Measurements from ENCODE around the gene CEP41.

Gene CEP41

DNA sequence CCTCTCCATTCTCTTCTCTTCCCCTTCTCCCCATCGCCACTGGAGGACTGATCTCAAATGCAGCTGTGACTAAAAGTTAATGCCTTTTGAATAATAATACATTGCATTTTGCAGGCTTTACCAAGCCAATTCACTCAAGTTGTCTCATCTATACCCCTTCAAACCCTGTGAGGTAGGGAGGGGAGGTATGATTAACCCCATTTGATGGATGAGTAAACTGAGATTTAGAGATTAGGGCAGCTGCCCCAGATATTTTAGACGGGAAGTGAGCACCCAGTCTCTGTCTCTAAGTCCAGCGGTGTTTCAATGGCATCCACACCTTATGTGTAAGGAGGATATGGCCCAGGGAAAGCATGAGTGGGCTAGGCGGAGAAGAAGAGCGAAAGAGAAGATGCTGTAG, 95.1 kb downstream of the CEP41 start:
- no peak overlapping the region for H3K27ac ChIP-seq (ENCODE audit: low read depth, low read length, poor library complexity, severe bottlenecking)
- H4K20me1 ChIP-seq (ENCODE audit: insufficient read depth, low read length): no peaks in the 10 kb centered on the region
- no peaks in the 10 kb centered on the region; the same call in 1 of the 2 replicates for H3K9me3 ChIP-seq (ENCODE audit: low read length)
- H3K4me3 ChIP-seq (ENCODE audit: low read depth, low read length, poor library complexity, severe bottlenecking): no peak overlapping the region
- H3K4me2 ChIP-seq (ENCODE audit: low read length): no peak overlapping the region
- H3K9me2 ChIP-seq (ENCODE audit: low read depth, low read length): no peaks in the 10 kb centered on the region
- H3K9ac ChIP-seq (ENCODE audit: low read length): no peak overlapping the region
- H2AFZ ChIP-seq (ENCODE audit: low read length): no peak overlapping the region
- H3K36me3 ChIP-seq (ENCODE audit: insufficient read depth, low read length): no peaks in the 10 kb centered on the region; the same call in 1 of the 2 replicates
- H3F3A ChIP-seq (ENCODE audit: insufficient read depth, low read length): no peaks in the 10 kb centered on the region
- no peaks in the 10 kb centered on the region for H3K79me2 ChIP-seq (ENCODE audit: insufficient read depth, low read length)
- H3K27me3 ChIP-seq (ENCODE audit: insufficient read depth, low read length): no peaks in the 10 kb centered on the region
- TF ChIP-seq, protein P1, sequence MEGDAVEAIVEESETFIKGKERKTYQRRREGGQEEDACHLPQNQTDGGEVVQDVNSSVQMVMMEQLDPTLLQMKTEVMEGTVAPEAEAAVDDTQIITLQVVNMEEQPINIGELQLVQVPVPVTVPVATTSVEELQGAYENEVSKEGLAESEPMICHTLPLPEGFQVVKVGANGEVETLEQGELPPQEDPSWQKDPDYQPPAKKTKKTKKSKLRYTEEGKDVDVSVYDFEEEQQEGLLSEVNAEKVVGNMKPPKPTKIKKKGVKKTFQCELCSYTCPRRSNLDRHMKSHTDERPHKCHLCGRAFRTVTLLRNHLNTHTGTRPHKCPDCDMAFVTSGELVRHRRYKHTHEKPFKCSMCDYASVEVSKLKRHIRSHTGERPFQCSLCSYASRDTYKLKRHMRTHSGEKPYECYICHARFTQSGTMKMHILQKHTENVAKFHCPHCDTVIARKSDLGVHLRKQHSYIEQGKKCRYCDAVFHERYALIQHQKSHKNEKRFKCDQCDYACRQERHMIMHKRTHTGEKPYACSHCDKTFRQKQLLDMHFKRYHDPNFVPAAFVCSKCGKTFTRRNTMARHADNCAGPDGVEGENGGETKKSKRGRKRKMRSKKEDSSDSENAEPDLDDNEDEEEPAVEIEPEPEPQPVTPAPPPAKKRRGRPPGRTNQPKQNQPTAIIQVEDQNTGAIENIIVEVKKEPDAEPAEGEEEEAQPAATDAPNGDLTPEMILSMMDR (IDR thresholded peaks at IDR 0.05; ENCODE audit: low read length): no peak
- no peak for TF ChIP-seq EZH2 (IDR thresholded peaks at IDR 0.05; ENCODE audit: borderline replicate concordance, low read length)
- H3K4me1 ChIP-seq (ENCODE audit: insufficient read depth, low read length, severe bottlenecking): peaks cover 11% of the 10 kb centered on the region

DNA sequence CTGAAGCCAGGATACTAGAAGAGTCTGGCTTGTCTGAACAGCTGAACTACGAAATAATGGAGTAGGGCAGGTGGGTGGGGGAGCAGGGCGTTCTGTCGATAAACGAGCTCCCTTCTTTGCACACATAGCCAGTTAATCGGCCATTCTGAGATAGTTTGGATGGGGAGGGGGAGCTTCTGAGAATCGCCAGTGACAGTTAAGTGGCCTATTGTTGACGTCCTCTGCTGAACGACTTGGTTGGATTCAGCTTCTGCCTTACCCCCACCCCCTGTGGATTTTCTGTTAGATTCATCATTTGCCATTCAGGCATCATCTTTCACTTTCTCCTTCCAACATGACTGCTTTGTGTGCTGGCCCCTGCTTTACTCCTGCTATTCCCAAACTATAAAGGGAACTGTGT, 95.7 kb downstream of the CEP41 start:
- Histone ChIP-seq H3K4me2 (ENCODE audit: low read length) (no peak overlapping the region), H3K27me3 (ENCODE audit: insufficient read depth, low read length) (no peaks in the 10 kb centered on the region), H3K9me2 (ENCODE audit: low read depth, low read length) (no peaks in the 10 kb centered on the region), H4K20me1 (ENCODE audit: insufficient read depth, low read length) (no peaks in the 10 kb centered on the region), H3K4me3 (ENCODE audit: low read depth, low read length, poor library complexity, severe bottlenecking) (no peak overlapping the region), H3K27ac (ENCODE audit: low read depth, low read length, poor library complexity, severe bottlenecking) (no peak overlapping the region), H3K79me2 (ENCODE audit: insufficient read depth, low read length) (no peaks in the 10 kb centered on the region), H2AFZ (ENCODE audit: low read length) (no peak overlapping the region), H3K4me1 (ENCODE audit: insufficient read depth, low read length, severe bottlenecking) (peaks cover 5% of the 10 kb centered on the region), H3F3A (ENCODE audit: insufficient read depth, low read length) (no peaks in the 10 kb centered on the region), H3K36me3 (ENCODE audit: insufficient read depth, low read length) (no peaks in the 10 kb centered on the region; the same call in 1 of the 2 replicates), H3K9ac (ENCODE audit: low read length) (no peak overlapping the region), H3K9me3 (ENCODE audit: low read length) (no peaks in the 10 kb centered on the region; the same call in 1 of the 2 replicates)
- TF ChIP-seq EZH2 (IDR thresholded peaks at IDR 0.05; ENCODE audit: borderline replicate concordance, low read length): no peak
- TF ChIP-seq, protein P1 (IDR thresholded peaks at IDR 0.05; ENCODE audit: low read length): no peak

GRCh38 chr7:130344271-130344866, 96.4 kb downstream of the CEP41 start, which contains the start of gene CPA5:
CPA5 (plus strand) TSS chr7:130344816; CDS start chr7:130346486, 1,670 bp downstream.
- Histone ChIP-seq H3F3A (ENCODE audit: insufficient read depth, low read length) (no peaks in the 10 kb centered on the region), H3K4me2 (ENCODE audit: low read length) (no peak within 1 kb of the TSS), H3K79me2 (ENCODE audit: insufficient read depth, low read length) (no peaks in the 10 kb centered on the region), H3K27ac (ENCODE audit: low read depth, low read length, poor library complexity, severe bottlenecking) (no peak within 1 kb of the TSS), H3K4me1 (ENCODE audit: insufficient read depth, low read length, severe bottlenecking) (no peaks in the 10 kb centered on the region), H3K36me3 (ENCODE audit: insufficient read depth, low read length) (no peaks in the 10 kb centered on the region; the same call in 1 of the 2 replicates), H4K20me1 (ENCODE audit: insufficient read depth, low read length) (no peaks in the 10 kb centered on the region), H3K9me2 (ENCODE audit: low read depth, low read length) (no peaks in the 10 kb centered on the region), H2AFZ (ENCODE audit: low read length) (no peak within 1 kb of the TSS), H3K9ac (ENCODE audit: low read length) (no peak within 1 kb of the TSS), H3K4me3 (ENCODE audit: low read depth, low read length, poor library complexity, severe bottlenecking) (no peak within 1 kb of the TSS), H3K27me3 (ENCODE audit: insufficient read depth, low read length) (no peaks in the 10 kb centered on the region), H3K9me3 (ENCODE audit: low read length) (no peaks in the 10 kb centered on the region; the same call in 1 of the 2 replicates)
- TF ChIP-seq, protein P1 (IDR thresholded peaks at IDR 0.05; ENCODE audit: low read length): no peak
- no peak for TF ChIP-seq EZH2 (IDR thresholded peaks at IDR 0.05; ENCODE audit: borderline replicate concordance, low read length)

Measured in OCI-LY1 (cell line).